HEK293 (cell line): Measurements from ENCODE around the gene ILDR1.

ENCODE experiments used
- GLI2 ChIP-seq: fragments of 450-650 bp; formaldehyde crosslinking; IDR thresholded peaks from 2 replicates; pipeline ENCODE4; 2017; ENCODE audit warnings: missing biosample characterization, missing genetic modification characterization, low read depth, borderline replicate concordance
- GLI4 ChIP-seq: fragments of 450-650 bp; formaldehyde crosslinking; IDR thresholded peaks from 2 replicates; pipeline ENCODE4 v1.5.1; 2016; ENCODE audit warnings: missing biosample characterization, missing genetic modification characterization
- PRDM2 ChIP-seq: fragments of 450-650 bp; formaldehyde crosslinking; IDR thresholded peaks from 2 replicates; pipeline ENCODE4 v1.5.1; 2016; ENCODE audit warnings: missing biosample characterization, missing genetic modification characterization, borderline replicate concordance
- ZNF768 ChIP-seq: fragments of 450-650 bp; formaldehyde crosslinking; IDR thresholded peaks from 2 replicates; pipeline ENCODE4 v1.5.1; 2018; ENCODE audit warnings: missing biosample characterization, mild to moderate bottlenecking, missing genetic modification characterization

DNA sequence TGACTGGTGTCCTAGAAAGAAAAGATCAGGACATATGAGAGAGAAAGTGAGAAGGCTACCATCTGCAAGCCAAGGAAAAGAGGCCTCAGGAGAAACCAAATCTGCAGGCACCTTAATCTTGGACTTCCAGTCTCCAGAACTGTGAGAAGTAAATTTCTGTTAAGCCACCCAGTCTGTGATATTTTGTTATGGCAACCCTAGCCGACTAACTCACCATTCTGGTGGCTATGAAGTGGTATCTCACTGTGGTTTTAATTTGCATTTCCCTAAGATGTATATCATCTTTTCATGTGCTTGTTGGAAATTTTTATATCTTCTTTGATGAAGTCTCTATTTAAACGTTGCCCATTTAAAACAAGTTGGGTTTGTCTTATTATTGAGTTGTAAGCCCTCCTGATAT lies 40.6 kb downstream of the ILDR1 start:
- TF ChIP-seq PRDM2 (tag by site-specific recombination) (no peak), GLI4 (no peak), GLI2 (tag by site-specific recombination) (no peak), ZNF768 (tag by site-specific recombination) (no peak)
